CD4-positive, alpha-beta T cell treated with Interferon alpha-2 for 1 hour (primary cell): Measurements from ENCODE around the gene TOMM40.
"Not testable (repeated sequence)": the region's sequence is repeated elsewhere in the genome, so short reads cannot be mapped to it uniquely, and the experiment has no call there.

Experiments used
- DNase-seq, 2 donors: peaks; one replicate each; pipeline ENCODE4 v3.0.0-alpha.2; 2020 to 2022

Gene TOMM40

DNA sequence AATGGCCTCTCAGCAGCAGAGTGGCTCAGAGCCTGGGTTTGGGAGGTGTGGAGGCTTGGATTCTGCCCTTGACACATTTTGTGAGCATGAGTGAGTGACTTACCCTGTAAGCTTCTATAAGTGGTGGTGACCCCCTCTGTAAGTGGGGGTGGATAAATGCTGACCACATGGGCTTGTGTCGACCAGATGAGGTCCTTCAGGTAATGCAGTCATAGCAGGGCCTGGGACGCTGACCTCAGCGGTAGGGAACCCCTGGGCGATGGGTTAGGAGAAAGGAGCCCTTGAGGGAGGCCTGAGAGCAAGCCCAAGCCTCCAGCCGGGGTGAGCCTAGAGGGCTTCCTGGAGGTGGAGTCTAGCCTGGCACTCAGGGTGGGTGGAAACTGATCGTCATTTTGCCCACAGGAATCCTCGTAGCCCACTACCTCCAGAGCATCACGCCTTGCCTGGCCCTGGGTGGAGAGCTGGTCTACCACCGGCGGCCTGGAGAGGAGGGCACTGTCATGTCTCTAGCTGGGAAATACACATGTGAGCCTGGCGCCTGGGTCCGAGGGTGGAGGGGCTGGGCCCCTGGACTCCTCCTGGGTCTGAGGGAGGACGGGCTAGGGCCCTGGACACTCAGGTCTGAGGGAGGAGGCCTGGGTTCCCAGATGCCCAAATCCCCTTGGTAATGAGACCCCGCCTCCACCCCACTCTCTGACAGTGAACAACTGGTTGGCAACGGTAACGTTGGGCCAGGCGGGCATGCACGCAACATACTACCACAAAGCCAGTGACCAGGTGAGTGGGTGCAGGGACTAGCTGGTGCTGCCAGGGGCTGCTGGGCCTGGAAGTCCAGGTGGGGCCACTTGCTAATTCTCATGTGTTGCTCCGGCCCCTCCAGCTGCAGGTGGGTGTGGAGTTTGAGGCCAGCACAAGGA, 9.5 kb downstream of the TOMM40 start:
- DNase-seq = no peak

DNA sequence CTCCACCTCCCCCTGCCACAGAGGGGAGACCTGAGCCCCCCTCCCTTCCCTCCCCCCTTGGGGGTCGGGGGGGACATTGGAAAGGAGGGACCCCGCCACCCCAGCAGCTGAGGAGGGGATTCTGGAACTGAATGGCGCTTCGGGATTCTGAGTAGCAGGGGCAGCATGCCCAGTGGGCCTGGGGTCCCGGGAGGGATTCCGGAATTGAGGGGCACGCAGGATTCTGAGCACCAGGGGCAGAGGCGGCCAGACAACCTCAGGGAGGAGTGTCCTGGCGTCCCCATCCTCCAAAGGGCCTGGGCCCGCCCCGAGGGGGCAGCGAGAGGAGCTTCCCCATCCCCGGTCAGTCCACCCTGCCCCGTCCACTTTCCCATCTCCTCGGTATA, 12.2 kb downstream of the TOMM40 start:
- no peak for DNase-seq

DNA sequence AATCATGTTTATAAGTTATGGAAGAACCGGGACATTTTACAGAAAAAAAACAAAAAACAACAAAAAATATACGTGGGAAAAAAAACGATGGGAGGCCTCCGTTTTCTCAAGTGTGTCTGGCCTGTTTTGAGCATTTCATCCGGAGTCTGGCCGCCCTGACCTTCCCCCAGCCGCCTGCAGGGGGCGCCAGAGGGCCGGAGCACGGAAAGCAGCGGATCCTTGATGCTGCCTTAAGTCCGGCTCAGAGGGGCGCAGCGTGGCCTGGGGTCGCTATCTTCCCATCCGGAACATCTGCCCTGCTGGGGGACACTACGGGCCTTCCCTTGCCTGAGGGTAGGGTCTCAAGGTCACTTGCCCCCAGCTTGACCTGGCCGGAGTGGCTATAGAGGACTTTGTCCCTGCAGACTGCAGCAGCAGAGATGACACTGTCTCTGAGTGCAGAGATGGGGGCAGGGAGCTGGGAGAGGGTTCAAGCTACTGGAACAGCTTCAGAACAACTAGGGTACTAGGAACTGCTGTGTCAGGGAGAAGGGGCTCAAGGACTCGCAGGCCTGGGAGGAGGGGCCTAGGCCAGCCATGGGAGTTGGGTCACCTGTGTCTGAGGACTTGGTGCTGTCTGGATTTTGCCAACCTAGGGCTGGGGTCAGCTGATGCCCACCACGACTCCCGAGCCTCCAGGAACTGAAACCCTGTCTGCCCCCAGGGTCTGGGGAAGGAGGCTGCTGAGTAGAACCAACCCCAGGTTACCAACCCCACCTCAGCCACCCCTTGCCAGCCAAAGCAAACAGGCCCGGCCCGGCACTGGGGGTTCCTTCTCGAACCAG, 12.8 kb downstream of the TOMM40 start:
- DNase-seq = peak; percentile 58 to 74

DNA sequence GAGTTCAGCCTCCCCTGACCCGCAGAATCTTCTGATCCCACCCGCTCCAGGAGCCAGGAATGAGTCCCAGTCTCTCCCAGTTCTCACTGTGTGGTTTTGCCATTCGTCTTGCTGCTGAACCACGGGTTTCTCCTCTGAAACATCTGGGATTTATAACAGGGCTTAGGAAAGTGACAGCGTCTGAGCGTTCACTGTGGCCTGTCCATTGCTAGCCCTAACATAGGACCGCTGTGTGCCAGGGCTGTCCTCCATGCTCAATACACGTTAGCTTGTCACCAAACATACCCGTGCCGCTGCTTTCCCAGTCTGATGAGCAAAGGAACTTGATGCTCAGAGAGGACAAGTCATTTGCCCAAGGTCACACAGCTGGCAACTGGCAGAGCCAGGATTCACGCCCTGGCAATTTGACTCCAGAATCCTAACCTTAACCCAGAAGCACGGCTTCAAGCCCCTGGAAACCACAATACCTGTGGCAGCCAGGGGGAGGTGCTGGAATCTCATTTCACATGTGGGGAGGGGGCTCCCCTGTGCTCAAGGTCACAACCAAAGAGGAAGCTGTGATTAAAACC, 13.5 kb downstream of the TOMM40 start:
- no peak for DNase-seq

DNA sequence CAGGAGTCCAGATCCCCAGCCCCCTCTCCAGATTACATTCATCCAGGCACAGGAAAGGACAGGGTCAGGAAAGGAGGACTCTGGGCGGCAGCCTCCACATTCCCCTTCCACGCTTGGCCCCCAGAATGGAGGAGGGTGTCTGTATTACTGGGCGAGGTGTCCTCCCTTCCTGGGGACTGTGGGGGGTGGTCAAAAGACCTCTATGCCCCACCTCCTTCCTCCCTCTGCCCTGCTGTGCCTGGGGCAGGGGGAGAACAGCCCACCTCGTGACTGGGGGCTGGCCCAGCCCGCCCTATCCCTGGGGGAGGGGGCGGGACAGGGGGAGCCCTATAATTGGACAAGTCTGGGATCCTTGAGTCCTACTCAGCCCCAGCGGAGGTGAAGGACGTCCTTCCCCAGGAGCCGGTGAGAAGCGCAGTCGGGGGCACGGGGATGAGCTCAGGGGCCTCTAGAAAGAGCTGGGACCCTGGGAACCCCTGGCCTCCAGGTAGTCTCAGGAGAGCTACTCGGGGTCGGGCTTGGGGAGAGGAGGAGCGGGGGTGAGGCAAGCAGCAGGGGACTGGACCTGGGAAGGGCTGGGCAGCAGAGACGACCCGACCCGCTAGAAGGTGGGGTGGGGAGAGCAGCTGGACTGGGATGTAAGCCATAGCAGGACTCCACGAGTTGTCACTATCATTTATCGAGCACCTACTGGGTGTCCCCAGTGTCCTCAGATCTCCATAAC, 14.5 kb downstream of the TOMM40 start, which contains the start of gene APOE:
Gene APOE, plus strand, starts transcription at position 360 of the 724 bp plus-strand sequence. CDS start 829 bp downstream, outside the sequence.
- no peak for DNase-seq

DNA sequence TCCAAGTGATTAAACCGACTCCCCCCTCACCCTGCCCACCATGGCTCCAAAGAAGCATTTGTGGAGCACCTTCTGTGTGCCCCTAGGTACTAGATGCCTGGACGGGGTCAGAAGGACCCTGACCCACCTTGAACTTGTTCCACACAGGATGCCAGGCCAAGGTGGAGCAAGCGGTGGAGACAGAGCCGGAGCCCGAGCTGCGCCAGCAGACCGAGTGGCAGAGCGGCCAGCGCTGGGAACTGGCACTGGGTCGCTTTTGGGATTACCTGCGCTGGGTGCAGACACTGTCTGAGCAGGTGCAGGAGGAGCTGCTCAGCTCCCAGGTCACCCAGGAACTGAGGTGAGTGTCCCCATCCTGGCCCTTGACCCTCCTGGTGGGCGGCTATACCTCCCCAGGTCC, 16.6 kb downstream of the TOMM40 start:
- no peak for DNase-seq

DNA sequence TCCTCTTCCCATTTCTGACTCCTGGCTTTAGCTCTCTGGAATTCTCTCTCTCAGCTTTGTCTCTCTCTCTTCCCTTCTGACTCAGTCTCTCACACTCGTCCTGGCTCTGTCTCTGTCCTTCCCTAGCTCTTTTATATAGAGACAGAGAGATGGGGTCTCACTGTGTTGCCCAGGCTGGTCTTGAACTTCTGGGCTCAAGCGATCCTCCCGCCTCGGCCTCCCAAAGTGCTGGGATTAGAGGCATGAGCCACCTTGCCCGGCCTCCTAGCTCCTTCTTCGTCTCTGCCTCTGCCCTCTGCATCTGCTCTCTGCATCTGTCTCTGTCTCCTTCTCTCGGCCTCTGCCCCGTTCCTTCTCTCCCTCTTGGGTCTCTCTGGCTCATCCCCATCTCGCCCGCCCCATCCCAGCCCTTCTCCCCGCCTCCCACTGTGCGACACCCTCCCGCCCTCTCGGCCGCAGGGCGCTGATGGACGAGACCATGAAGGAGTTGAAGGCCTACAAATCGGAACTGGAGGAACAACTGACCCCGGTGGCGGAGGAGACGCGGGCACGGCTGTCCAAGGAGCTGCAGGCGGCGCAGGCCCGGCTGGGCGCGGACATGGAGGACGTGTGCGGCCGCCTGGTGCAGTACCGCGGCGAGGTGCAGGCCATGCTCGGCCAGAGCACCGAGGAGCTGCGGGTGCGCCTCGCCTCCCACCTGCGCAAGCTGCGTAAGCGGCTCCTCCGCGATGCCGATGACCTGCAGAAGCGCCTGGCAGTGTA, 17.2 kb downstream of the TOMM40 start:
- no peak for DNase-seq

DNA sequence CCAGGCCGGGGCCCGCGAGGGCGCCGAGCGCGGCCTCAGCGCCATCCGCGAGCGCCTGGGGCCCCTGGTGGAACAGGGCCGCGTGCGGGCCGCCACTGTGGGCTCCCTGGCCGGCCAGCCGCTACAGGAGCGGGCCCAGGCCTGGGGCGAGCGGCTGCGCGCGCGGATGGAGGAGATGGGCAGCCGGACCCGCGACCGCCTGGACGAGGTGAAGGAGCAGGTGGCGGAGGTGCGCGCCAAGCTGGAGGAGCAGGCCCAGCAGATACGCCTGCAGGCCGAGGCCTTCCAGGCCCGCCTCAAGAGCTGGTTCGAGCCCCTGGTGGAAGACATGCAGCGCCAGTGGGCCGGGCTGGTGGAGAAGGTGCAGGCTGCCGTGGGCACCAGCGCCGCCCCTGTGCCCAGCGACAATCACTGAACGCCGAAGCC, 17.8 kb downstream of the TOMM40 start:
- no peak for DNase-seq

DNA sequence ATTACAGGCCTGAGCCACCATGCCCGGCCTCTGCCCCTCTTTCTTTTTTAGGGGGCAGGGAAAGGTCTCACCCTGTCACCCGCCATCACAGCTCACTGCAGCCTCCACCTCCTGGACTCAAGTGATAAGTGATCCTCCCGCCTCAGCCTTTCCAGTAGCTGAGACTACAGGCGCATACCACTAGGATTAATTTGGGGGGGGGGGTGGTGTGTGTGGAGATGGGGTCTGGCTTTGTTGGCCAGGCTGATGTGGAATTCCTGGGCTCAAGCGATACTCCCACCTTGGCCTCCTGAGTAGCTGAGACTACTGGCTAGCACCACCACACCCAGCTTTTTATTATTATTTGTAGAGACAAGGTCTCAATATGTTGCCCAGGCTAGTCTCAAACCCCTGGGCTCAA, 18.7 kb downstream of the TOMM40 start:
- DNase-seq = no peak

DNA sequence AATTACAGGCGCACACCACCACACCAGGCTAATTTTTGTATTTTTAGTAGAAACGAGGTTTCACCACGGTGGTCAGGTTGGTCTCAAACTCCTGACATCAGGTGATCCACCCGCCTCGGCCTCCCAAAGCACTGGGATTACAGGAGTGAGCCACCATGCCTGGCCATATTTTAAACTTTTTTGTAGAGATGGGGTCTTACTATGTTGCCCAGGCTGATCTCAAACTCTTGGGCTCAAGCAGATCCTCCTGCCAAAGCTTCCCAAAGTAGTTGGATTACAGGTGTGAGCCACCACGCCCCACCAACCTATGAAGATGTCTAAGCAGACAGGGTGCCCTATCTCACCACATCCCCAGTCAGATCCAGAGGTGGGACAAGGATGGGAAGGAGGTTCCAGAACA, 20.8 kb downstream of the TOMM40 start:
- not testable (repeated sequence) for DNase-seq

DNA sequence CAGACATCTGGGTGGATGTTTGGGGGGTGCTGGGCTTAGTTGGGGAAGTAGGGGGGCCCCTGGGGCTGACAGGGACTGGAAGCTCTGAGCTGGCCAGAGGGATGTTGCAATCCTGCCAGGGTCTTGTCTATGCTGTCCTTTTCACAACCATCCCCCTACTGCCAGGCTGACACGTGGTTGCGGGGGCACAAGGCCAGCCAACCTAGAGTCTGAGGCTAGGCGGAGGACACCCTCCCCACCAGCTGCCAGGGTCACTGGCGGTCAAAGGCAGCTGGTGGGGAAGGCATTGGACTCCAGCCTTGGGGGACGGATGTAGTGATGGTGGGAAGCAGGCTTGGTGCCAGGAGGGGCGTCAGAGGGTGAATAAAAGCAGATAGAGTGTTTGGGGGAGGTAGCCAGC, 21.8 kb downstream of the TOMM40 start:
- no peak for DNase-seq

DNA sequence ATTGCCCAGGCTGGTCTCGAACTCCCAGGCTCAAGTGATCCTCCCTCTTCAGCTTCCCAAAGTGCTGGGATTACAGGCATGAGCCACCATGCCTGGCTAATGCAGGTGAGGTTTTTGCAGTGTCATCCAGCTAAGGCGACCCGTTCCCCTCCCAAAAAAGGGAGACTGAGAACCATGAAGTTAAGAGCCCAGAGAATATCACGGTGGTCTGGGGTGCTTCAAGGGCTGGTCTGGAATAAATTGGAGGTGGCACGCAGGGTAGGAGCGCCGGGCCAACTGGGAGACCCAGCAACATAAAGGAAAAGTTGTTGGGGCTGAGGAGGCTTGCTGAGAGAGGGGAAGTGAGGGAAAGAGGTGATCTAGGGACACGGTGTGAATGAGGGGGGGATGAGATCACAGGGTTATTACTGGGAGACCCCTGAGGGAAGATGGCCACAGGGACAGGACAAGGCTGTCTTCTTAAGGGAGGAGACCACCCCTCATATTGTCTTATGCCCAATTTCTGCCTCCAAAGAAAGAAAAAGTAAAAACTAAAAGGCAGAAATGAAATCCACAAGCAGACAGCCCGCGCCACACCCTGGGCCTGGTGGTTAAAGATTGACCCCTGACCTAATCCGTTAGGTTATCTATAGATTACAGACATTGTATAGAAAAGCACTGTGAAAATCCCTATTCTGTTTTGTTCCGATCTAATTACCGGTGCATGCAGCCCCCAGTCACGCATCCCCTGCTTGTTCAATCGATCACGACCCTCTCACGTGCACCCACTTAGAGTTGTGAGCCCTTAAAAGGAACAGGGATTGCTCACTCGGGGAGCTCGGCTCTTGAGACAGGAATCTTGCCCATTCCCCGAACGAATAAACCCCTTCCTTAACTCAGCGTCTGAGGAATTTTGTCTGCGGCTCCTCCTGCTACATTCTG, 22.7 kb downstream of the TOMM40 start:
- DNase-seq = not testable (repeated sequence)

DNA sequence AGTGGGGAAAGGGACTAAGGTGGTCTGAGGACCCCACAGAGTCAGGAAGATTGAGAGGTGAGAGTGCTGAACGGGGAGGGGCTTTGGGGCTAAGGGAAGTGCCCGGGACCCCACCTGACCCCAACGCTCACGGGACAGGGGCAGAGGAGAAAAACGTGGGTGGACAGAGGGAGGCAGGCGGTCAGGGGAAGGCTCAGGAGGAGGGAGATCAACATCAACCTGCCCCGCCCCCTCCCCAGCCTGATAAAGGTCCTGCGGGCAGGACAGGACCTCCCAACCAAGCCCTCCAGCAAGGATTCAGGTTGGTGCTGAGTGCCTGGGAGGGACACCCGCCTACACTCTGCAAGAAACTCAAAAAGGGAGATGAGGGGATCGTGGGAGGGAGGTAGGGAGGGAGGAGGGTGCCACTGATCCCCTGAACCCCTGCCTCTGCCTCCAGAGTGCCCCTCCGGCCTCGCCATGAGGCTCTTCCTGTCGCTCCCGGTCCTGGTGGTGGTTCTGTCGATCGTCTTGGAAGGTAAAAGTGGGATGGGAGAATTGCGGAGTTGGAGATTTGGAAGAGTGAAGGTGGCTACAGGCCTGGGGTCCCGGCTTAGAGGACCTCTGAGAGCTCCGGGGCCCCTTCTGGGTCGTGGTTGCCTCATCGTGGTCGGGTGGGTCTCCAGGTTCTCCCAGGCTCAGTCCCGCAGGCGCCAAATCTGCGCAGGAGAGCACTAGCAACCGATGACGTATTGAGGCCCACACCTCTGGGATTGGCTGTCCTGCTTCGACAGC, 23.6 kb downstream of the TOMM40 start, which contains the start of gene APOC1:
Gene APOC1, plus strand, starts transcription at position 176 of the 774 bp plus-strand sequence. Its CDS starts 284 bp downstream, at position 460.
- peak; percentile 76 to 81 for DNase-seq

DNA sequence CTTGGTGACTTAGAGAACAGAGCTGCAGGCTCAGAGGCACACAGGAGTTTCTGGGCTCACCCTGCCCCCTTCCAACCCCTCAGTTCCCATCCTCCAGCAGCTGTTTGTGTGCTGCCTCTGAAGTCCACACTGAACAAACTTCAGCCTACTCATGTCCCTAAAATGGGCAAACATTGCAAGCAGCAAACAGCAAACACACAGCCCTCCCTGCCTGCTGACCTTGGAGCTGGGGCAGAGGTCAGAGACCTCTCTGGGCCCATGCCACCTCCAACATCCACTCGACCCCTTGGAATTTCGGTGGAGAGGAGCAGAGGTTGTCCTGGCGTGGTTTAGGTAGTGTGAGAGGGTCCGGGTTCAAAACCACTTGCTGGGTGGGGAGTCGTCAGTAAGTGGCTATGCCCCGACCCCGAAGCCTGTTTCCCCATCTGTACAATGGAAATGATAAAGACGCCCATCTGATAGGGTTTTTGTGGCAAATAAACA, 33.2 kb downstream of the TOMM40 start:
- no peak for DNase-seq

DNA sequence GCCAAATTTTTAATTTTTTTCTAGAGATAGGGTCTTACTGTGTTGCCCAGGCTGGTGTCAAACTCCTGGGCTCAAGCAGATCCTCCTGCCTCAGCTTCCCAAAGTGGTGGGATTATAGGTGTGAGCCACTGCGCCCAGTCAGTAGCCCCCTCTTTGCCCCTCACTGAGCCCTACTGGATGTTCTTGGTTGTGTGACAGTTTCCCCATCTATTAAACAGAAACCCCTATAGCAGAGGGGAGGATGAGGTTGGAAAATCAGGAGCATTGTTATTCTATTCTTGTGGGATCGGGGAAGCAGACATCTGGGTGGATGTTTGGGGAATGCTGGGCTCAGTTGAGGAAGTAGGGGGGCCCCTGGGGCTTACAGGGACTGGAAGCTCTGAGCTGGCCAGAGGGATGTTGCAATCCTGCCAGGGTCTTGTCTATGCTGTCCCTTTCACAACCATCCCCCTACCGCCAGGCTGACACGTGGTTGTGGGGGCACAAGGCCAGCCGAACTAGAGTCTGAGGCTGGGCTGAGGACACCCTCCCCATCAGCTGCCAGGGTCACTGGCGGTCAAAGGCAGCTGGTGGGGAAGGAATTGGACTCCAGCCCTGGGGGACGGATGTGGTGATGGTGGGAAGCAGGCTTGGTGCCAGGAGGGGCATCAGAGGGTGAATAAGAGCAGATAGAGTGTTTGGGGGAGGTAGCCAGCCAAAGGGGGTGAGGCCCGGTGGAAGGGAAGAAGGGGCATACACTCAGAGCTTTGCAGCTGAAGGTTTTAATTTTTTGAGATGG, 34.2 kb downstream of the TOMM40 start:
- peak in 1 of 2 donors; percentile 4 for DNase-seq

DNA sequence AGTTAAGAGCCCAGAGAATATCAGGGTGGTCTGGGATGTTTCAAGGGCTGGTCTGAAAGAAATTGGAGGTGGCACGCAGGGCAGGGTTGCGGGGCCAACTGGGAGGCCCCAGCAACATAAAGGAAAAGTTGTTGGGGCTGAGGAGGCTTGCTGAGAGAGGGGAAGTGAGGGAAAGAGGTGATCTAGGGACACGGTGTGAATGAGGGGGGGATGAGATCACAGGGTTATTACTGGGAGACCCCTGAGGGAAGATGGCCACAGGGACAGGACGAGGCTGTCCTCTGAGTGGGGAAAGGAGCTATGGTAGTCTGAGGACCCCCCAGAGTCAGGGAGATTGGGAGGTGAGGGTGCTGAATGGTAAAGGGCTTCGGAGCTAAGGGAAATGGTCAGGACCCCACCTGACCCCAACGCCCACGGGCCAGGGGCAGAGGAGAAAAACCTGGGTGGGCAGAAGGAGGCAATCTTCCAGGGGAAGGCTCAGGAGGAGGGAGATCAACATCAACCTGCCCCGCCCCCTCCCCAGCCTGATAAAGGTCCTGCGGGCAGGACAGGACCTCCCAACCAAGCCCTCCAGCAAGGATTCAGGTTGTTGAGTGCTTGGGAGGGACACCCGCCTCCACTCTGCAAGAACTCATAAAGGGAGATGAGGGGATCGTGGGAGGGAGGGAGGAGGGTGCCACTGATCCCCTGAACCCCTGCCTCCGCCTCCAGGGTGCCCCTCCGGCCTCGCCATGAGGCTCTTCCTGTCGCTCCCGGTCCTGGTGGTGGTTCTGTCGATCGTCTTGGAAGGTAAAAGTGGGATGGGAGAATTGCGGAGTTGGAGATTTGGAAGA, 35.4 kb downstream of the TOMM40 start:
- DNase-seq = not testable (repeated sequence)

DNA sequence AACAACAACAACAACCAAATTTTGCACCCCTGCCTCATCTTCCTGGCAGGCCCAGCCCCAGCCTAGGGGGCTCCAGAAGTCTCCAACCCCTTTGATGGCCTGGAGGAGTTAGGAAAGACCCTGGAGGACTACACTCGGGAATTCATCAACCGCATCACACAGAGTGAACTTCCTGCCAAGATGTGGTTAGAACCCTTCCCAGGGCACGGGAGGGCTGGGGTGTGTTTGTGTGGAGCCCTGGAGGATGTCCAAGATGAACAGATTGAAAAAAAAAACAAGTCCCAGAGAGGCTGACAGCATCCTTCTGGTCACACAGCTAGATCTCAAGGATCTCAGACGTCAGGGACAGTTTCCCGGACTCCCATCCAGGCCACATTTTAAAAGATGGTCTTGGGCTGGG, 36.7 kb downstream of the TOMM40 start:
- DNase-seq = no peak

DNA sequence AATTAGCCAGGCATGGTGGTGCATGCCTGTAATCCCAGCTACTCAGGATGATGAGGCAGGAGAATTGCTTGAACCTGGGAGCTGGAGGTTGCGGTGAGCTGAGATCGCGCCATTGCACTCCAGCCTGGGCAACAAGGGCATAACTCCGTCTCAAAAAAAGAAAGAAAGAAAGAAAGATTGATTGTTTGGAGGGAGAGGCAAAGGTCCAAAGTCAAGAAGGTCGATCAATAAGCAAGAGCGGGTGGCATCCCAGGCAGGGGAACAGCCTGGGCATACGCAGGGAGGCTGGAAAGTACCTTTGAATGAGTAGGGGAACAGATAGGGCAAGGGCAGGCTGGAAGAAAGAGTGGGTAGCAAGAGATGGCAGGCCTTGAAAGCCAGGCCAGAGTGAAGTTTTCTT, 39.0 kb downstream of the TOMM40 start:
- no peak for DNase-seq
